GM18868 (cell line): ENCODE measurements around the gene DDX6.
"Not testable (repeated sequence)": the region's sequence is repeated elsewhere in the genome, so short reads cannot be mapped to it uniquely, and the experiment has no call there.

Experiments used
- ATAC-seq: cut with Tn5 transposase; IDR thresholded peaks from one replicate; pipeline ENCODE4 v1.9.1; 2021; ENCODE audit warnings: mild to moderate bottlenecking, moderate library complexity; ENCODE audit not compliant: unreplicated experiment

Gene DDX6

GRCh38 chr11:118746988-118747585, 43.9 kb downstream of the DDX6 start:
- no peak for ATAC-seq

GRCh38 chr11:118744046-118744445, 46.9 kb downstream of the DDX6 start:
- ATAC-seq = no peak

- no peak for ATAC-seq
Measured at GRCh38 chr11:118742304-118742703, 48.7 kb downstream of the DDX6 start.

- ATAC-seq = no peak
Measured at GRCh38 chr11:118740892-118741291, 50.1 kb downstream of the DDX6 start.

GRCh38 chr11:118735203-118735602, 55.8 kb downstream of the DDX6 start:
- no peak for ATAC-seq

GRCh38 chr11:118734031-118734430, 56.9 kb downstream of the DDX6 start:
- ATAC-seq = no peak

- ATAC-seq = not testable (repeated sequence)
Measured at GRCh38 chr11:118729753-118730152, 61.2 kb downstream of the DDX6 start.

- ATAC-seq = not testable (repeated sequence)
Measured at GRCh38 chr11:118728112-118728511, 62.9 kb downstream of the DDX6 start.

- ATAC-seq = not testable (repeated sequence)
Measured at GRCh38 chr11:118727721-118728066, 63.3 kb downstream of the DDX6 start.

GRCh38 chr11:118727001-118727720, 63.8 kb downstream of the DDX6 start:
- ATAC-seq = not testable (repeated sequence)

GRCh38 chr11:118721478-118722015, 69.4 kb downstream of the DDX6 start:
- not testable (repeated sequence) for ATAC-seq

- ATAC-seq = not testable (repeated sequence)
Measured at GRCh38 chr11:118720740-118721139, 70.2 kb downstream of the DDX6 start.

- ATAC-seq = not testable (repeated sequence)
Measured at GRCh38 chr11:118720078-118720477, 70.9 kb downstream of the DDX6 start.

GRCh38 chr11:118718562-118718961, 72.4 kb downstream of the DDX6 start:
- not testable (repeated sequence) for ATAC-seq

GRCh38 chr11:118717733-118718132, 73.2 kb downstream of the DDX6 start:
- ATAC-seq = not testable (repeated sequence)

GRCh38 chr11:118717221-118717620, 73.7 kb downstream of the DDX6 start:
- ATAC-seq = not testable (repeated sequence)

- no peak for ATAC-seq
Measured at GRCh38 chr11:118715837-118716260, 75.1 kb downstream of the DDX6 start.

GRCh38 chr11:118715245-118715831, 75.6 kb downstream of the DDX6 start:
- no peak for ATAC-seq

GRCh38 chr11:118714816-118715215, 76.1 kb downstream of the DDX6 start:
- no peak for ATAC-seq

- not testable (repeated sequence) for ATAC-seq
Measured at GRCh38 chr11:118714416-118714815, 76.5 kb downstream of the DDX6 start.

GRCh38 chr11:118708296-118708695, 82.7 kb downstream of the DDX6 start:
- no peak for ATAC-seq

GRCh38 chr11:118706546-118706825, 84.5 kb downstream of the DDX6 start:
- ATAC-seq = no peak
